HG02642 (cell line): Measurements from ENCODE around the gene IGSF21.
"Not testable (repeated sequence)": the region's sequence is repeated elsewhere in the genome, so short reads cannot be mapped to it uniquely, and the experiment has no call there.

ENCODE experiments used
- ATAC-seq: cut with Tn5 transposase; IDR thresholded peaks from one replicate; pipeline ENCODE4 v1.9.1; 2021; ENCODE audit warnings: mild to moderate bottlenecking; ENCODE audit not compliant: unreplicated experiment, poor library complexity

Gene IGSF21

GRCh38 chr1:18342744-18343143, 235.1 kb downstream of the IGSF21 start:
- ATAC-seq: no peak

GRCh38 chr1:18343581-18343980, 236.0 kb downstream of the IGSF21 start:
- ATAC-seq: no peak

GRCh38 chr1:18344755-18345154, 237.2 kb downstream of the IGSF21 start:
- ATAC-seq: no peak

GRCh38 chr1:18347559-18347958, 240.0 kb downstream of the IGSF21 start:
- ATAC-seq: no peak

GRCh38 chr1:18348354-18348753, 240.8 kb downstream of the IGSF21 start:
- no peak for ATAC-seq

GRCh38 chr1:18350747-18351146, 243.1 kb downstream of the IGSF21 start:
- ATAC-seq: no peak

GRCh38 chr1:18351735-18352134, 244.1 kb downstream of the IGSF21 start:
- no peak for ATAC-seq

- ATAC-seq: no peak
Measured at GRCh38 chr1:18352636-18353265, 245.2 kb downstream of the IGSF21 start.

GRCh38 chr1:18353528-18353927, 245.9 kb downstream of the IGSF21 start:
- ATAC-seq: no peak

GRCh38 chr1:18353992-18354391, 246.4 kb downstream of the IGSF21 start:
- ATAC-seq: no peak

- ATAC-seq: no peak
Measured at GRCh38 chr1:18354612-18355011, 247.0 kb downstream of the IGSF21 start.

GRCh38 chr1:18357622-18358230, 250.1 kb downstream of the IGSF21 start:
- no peak for ATAC-seq

GRCh38 chr1:18358600-18358999, 251.0 kb downstream of the IGSF21 start:
- no peak for ATAC-seq

- ATAC-seq: no peak
Measured at GRCh38 chr1:18360251-18360650, 252.7 kb downstream of the IGSF21 start.

- no peak for ATAC-seq
Measured at GRCh38 chr1:18362150-18362549, 254.6 kb downstream of the IGSF21 start.

GRCh38 chr1:18363436-18363835, 255.8 kb downstream of the IGSF21 start:
- no peak for ATAC-seq

- no peak for ATAC-seq
Measured at GRCh38 chr1:18365099-18365705, 257.6 kb downstream of the IGSF21 start.

- not testable (repeated sequence) for ATAC-seq
Measured at GRCh38 chr1:18372505-18372904, 264.9 kb downstream of the IGSF21 start.

GRCh38 chr1:18373151-18373550, 265.6 kb downstream of the IGSF21 start:
- ATAC-seq: no peak

- ATAC-seq: no peak
Measured at GRCh38 chr1:18373882-18374493, 266.4 kb downstream of the IGSF21 start.

GRCh38 chr1:18376661-18377060, 269.1 kb downstream of the IGSF21 start:
- no peak for ATAC-seq
